ENCODE measurements around the gene ETS2.

Gene ETS2

GRCh38 chr21:38780879-38781278 is 24.9 kb upstream of the ETS2 start:
- no peak for DNase-seq

GRCh38 chr21:38784458-38785266 is 21.1 kb upstream of the ETS2 start:
- no peak for DNase-seq

GRCh38 chr21:38785483-38785882 is 20.2 kb upstream of the ETS2 start:
- DNase-seq: no peak

DNA sequence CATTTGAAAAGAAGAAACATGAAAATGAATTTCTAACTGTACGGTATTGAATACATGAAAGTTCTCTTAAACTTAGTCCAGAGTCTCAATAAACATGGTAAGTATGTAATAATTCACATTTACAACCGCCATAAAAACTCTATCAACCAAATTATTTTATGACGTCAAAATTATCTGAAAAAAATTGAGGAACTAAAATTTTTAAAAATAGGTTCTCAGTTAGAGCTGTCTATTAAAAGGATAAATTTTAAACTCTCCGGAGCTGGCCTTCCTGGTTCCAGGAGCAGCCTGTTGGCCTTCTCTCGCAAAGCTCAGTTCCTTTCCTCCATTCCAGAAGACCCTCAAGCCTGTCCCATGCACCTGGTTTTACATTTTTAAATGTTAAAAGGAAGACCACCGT is 18.7 kb upstream of the ETS2 start:
- DNase-seq: no peak

GRCh38 chr21:38787461-38788274 is 18.1 kb upstream of the ETS2 start:
- DNase-seq: peak; percentile 80 to 85

GRCh38 chr21:38788275-38788905 is 17.3 kb upstream of the ETS2 start:
- no peak for DNase-seq

- no peak for DNase-seq
Observed at GRCh38 chr21:38789275-38789674, 16.5 kb upstream of the ETS2 start.

- no peak for DNase-seq
Observed at GRCh38 chr21:38790059-38790458, 15.7 kb upstream of the ETS2 start.

- no peak for DNase-seq
Observed at GRCh38 chr21:38790961-38791360, 14.8 kb upstream of the ETS2 start.

DNA sequence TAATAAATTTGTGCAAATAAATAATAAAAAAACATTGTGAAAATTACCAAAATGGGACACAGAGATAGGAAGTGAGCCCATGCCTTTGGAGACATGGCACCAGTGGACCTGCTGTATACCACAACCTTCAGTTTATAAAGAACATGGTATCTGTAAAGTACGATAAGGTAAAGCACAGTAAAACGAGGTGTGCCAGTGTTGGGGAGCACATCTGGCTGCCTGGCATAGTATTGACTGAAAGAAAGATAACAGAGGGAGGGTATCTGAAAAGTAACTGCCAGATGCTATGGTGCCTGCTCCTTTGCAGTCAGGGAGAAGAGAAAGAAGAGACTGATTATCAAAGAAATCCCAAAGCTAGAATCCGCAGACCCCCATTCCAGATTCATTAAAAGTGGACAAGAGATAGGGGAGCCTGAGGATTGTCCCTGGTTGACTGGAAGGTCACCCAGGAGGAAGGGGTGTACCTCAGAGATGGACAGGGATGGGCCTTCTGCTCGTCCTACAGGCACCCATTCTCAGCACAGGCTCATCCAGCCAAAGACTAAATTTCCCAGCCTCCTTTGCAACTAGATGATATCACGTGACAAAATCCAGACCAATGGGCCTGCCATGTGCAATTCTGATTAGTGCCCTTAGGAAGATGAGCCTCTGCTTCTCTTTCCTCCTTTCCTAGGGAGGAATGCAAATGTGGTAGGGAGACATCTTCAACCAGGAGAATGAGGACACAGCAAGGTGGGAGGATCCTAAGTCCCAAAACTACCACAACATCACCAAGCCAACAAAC is 12.9 kb upstream of the ETS2 start:
- DNase-seq: no peak

DNA sequence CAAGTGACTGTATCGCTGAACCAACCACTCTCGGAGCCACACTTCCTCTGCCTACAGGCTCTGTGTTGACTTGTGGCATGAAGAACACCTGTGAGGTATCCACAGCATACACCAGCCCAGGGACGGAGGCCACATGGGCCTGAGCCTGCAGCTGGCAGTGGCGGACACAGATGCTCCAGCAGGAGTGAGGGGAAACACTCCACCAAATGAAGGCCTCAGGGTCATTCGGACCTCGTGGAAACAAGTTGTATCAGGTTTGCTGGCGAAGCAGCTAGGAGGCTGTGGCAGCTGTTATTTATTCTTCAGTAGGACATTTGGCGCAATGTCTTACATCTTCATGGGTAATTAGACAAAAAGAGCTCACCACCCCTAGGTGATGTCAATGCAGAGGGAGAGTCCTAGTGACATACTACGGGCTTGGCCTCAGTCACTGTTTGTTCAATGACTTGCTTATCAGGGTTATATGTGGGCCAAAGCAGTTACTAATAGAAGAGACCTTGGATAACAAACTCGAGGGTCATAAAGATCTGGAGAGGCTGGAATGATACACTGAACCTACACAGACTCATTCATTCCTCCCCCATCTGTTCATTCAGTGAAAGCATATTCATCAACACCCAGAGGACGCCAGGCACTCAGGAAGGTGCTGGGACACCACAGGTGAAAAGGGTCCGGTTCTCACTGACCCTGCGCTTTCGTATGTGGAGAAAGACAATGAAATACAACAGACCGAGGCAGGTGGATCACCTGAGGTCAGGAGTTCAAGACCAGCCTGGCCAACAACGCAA is 11.6 kb upstream of the ETS2 start:
- peak; percentile 82 to 91 for DNase-seq

DNA sequence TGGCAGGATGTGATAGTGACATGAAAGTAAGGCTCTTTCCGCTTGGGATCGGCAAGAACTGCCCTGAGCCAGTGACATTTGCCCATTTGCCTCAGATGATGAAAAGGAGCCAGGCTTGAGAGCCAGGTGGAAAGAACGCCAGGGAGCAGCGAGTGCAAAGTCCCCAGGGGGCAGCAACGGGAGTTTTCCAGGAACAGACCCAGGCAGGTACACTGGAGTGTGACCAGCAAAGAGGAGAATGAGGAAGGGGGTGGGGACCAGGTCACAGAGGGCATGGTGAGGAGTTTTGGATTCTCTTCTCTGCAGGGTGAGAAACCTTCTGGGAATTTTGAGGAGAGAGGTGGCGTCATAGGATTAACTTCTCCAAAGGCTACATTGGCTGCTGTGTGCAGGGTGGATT is 10.8 kb upstream of the ETS2 start:
- DNase-seq: peak in 1 of 2 experiments; percentile 65

DNA sequence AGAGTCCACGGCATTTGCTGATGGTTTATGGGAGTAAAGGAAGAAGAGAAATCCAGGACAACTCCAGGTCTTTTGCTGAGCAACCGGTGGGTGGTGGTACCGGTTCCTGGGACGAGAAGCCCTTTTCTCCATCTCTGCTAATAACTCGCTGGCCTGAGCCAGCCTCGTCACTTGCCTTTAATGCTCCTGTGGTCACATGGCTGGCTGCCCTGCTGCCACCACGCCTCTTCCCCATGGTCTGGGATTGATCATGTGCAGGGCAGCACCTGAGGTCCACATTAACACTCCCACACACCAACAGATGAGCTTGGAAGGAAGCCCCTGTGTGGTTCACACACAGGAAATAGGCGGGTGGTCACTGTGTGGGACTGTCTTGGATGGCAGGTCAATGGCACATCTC is 10.3 kb upstream of the ETS2 start:
- DNase-seq: no peak

DNA sequence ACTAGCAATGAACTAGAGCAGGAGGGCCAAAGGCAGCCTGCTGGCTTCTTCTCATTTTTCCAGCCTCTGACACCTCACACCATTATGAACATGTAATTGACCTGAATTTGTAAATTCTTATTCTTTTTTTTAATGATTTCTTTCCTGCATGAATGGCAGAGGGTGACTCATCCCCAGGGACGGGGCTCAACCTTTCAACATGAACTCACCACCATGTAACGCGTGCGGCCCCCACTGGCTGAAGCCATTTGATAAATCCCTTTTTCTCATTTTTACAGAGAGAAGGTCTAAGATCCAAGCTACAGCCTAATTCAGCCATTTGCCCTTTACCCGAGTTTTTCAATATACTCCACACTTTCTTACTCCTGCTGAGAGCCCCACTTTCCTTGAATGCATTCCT is 9.3 kb upstream of the ETS2 start:
- no peak for DNase-seq

DNA sequence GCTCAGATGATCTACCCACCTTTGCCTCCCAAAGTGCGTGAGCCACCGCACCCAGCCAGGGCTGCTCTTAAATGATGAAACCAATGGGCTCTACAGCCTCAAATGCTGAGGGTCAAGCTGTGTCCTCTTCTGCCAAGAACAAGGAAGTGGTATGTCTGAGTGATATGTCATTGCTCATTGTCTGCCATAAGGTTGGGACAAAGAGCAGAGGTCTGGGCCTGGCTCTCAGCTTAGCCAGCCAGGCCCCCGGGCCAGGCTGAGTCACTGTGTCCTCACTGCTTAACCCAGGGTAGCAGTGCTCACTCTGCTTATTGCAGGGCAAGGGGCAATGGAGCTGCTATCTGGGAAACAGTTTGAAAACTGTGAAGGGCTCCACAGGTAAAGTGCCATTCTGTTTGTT is 8.3 kb upstream of the ETS2 start:
- no peak for DNase-seq

GRCh38 chr21:38798081-38798480 is 7.6 kb upstream of the ETS2 start:
- DNase-seq: no peak

GRCh38 chr21:38798481-38798882 is 7.2 kb upstream of the ETS2 start:
- DNase-seq: peak in 1 of 2 experiments; percentile 20

DNA sequence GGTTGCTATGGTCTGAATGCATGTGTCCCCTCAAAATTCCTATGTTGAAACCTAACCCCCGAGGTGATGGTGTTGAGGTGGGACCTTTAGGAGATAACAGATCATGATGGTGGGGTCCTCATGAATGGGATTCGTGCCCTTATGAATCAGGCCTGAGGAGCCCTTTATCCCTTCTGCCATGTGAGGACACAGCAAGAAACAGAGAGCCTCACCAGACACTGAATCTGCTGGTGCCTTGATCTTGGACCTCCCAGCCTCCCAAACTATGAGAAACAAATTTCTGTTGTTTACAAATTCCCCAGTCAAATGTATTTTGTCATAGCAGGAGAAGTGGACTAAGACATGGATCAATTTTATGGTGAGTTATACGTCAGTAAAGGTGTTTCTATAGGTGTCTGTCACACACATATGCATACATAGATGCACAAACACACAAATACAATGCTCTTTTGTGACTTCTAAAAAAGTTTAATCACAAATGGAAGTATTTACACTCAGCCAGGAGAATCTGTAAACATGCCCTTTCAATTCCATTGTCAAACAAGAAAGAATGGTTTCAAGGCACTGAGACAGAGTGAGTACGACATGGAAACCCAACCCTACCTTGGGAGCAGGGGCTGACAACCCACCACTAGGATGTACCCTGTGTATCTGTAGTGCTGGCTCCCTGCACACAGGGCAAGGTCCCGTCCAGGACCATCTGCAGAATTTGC is 5.5 kb upstream of the ETS2 start:
- DNase-seq: no peak

GRCh38 chr21:38800924-38801744 is 4.6 kb upstream of the ETS2 start:
- DNase-seq: no peak

Data from SHP77 (cell line).